HT-29 (cell line): ENCODE results near the gene MAN1C1. TPM values are rescaled to one million over a fixed set of nuclear protein-coding genes. Genes with fewer than 3 reads are reported as not detected.

ENCODE experiments used
- DNase-seq: peaks from one replicate; pipeline ENCODE4 v3.0.0-alpha.2; 2015; ENCODE audit warnings: low spot score
- total RNA-seq: library from RNA; depleted of rRNA; stranded (reverse); fragments of >200 nt; shearing (Covaris generic); gene quantifications from 2 replicates; pipeline ENCODE4 v1.2.3, GENCODE V29; 2014

Gene MAN1C1
- total RNA-seq, 1 experiment from 2014 or later = 0.28 TPM

DNA sequence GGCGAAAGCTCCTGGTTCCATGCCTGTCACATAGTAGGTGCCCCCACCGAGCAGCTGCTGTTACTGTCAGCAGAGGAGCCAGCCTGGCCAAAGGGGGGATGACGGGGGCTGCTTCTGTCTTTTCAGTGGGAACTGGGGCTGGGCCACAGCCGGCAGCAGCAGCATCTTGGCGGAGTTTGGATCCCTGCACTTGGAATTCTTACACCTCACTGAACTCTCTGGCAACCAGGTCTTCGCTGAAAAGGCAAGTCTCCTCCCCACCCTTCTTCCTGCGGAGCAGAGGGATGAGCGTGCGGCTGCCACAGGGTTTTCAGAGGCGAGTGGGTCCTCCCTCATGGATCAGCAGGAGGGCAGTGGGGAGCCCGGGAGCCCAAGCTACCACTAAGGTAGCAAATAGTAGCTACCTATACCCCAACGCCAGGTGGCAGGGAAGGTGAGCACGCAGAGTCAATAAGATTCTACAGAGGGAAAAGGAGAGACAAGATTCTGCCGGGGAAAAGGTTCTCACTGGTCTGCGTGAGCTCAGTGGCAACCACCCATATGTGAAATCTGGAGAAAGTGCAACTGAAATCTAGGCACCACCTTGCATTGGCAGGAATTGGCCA, 142.0 kb downstream of the MAN1C1 start:
- no peak for DNase-seq

DNA sequence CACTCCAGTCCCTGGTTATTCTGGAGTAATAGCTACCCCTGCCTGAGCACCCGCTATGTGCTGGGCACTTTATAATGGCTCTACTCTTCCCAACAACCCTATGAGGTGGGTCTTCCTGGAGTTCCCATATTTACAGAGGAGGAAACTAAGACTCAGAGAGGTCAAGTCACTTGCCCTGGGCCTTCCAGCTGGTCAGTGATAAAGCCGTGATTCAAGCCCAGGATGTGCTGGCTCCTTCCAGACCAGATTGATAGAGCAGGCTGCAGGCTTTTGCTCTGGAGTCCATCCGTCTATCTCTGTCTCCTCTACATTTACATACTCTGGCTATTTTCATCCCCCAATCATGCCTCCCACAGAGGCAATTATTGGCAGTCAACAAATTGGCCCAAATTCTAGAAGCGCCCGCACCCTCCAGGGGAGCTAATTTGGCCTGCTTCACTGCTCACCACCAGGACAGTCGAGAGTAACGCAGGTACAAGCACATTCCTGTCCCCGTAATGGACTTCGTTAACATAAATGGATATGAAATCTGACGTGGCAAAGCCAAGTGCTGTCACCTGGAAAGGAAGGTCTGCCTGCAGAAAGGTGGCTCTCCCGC, 143.6 kb downstream of the MAN1C1 start:
- no peak for DNase-seq

DNA sequence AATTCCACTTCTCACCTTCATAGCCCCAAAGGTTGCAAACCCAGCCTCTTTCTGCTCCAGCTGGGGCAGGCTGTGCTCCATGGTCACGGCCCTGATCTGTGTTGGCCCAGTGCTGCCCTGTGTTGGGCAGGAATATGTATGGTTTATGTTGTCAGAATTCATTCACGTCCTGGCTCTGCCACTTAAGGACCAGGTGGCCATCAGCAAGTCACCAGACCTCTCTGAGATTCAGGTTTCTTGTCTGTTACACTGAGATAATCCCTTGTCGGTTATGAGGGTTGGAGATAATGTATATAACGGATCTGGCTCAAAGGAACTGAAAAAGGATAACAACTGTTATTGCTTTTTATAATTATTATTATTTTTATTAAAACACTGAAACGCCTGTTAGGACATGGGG, 144.3 kb downstream of the MAN1C1 start:
- DNase-seq = no peak

DNA sequence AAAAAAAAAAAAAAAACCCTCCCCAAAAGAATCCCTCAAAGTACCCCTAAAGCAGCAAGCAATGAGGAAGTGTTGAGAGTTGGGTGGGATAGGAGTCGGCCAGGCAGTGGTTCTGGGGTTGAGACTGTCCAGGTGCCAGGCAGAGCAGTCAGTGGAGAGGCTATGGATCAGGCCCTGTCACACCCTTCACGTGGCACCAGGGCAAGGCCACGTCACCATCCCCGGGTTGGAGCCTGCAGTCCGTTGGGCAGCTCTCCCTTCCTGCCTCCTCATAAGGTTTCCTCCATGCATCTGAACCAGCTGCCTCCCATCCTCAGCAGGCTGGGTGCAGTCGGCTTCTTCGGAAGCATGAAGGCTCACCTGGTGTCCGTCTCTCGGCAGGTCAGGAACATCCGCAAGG, 146.9 kb downstream of the MAN1C1 start:
- DNase-seq = no peak

DNA sequence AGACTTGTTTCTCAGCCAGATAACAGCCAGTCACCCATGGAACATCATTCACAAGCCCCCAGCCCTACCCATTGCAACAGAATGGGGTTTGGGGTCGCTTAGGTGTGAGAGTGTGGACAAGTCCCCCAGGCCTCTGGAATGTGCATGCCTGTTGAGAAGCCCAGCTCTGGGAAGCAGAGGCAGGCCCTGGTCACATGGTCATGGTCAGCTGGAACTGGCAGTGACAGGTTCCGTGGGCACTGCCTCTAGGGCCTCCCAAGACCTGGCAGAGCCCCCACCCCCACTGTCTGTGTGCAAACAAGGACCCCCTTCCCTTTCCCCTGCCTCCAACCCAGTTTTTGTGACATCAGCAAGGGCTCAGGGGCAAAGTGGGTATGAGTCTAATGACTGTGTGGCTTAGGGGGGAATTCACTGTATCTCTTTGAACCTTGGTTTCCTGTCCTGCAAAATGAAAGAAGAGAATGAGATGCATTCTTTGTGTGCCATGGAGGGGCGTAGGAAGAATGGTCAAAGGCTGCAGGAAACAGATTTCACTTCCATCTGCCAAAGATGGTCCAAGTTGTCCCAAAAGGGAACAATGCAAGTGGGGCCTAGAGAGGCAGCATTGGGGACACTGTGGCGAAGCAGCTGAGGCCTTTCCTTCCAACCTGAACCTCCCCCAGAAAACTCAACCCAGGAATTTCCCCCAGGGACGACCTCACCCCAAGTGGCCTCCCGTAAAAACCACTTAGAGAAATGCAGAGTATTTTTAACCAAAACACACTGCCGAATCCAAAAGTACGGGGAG, 148.7 kb downstream of the MAN1C1 start:
- DNase-seq = no peak

DNA sequence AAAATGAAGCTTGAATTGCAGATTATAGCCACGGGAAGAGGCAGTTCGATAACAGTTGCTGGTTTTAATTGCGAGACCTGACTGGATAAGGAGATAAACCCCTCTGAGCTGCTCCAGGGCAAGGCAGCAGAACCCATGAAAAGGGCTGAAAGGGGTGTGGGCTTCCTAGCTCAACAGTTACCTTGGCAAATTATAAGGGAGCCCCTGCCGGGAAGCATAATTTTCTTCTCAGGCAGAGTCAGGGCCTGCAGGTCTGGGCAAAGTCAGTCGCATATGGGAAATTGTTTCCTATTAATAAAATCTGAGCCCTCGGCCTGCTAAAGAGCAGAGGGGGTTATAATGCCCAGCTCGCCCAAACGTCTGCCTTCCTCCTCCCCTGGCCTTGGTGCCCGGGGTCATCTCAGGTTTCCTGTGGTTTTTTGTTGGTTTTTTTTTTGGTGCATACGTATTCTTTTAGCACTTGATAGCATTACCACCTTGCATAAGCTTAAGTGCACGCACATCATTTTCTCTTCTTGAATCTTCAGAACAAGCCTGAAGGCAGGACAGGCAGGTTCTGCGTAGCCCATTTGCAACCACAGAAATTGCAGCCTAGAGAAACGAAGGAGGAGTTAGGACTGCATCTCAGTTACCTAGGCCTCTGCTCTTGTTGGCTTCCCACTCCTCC, 149.5 kb downstream of the MAN1C1 start:
- DNase-seq = no peak

DNA sequence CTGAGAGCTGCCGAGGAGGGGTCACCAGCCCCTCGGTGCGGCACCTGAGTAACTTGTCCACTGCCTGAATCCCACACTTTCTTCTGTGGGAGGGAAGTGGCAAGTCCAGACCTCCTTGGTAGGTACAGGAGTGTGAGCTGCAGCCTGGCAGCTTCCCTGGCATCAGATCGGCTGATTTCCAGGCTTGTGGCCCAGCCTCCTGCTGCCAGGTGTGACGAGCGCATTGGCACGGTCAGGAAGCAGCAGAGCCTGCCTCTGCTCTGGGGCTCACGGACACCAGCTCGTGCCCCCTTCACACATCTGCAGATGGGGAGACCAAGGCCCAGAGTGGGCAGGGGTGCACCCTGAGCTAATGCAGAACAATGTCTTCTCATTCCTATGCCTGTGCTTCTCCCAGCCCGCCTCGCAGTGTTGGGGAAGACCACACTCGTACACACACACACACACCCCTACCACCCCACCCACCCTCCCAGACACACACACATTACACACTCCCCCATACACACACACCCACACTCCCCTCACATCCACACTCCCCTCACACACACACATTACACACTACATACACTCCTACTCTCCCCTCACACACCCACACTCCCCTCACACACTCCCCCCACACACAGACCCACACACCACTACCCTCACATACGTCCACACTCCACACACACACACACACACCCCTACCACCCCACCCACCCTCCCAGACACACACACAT, 150.3 kb downstream of the MAN1C1 start:
- DNase-seq = no peak

DNA sequence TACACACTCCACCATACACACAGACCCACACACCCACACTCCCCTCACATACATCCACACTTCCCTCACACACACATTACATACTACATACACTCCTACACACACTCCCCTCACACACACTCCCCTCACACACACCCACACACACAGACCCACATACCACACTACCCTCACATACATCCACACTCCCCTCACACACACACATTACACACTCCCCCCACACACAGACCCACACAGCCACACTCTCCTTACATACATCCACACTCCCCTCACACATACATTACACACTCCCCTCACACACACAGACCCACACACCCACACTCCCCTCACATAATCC, 150.8 kb downstream of the MAN1C1 start:
- DNase-seq = no peak

DNA sequence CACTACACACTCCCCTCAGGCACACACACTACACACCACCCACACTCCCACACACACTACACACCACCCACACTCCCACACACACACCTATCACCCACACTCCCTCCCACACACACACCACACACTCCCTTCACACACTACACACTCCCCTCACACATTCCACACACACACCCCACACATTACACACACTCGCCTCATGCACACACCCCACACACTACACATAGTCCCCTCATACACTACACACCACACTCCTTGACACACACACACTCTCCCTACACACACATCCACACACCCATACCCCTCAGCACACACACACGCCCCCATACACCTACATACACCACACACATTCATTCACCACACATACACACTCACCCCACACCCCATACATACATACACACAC, 152.4 kb downstream of the MAN1C1 start:
- DNase-seq = no peak

DNA sequence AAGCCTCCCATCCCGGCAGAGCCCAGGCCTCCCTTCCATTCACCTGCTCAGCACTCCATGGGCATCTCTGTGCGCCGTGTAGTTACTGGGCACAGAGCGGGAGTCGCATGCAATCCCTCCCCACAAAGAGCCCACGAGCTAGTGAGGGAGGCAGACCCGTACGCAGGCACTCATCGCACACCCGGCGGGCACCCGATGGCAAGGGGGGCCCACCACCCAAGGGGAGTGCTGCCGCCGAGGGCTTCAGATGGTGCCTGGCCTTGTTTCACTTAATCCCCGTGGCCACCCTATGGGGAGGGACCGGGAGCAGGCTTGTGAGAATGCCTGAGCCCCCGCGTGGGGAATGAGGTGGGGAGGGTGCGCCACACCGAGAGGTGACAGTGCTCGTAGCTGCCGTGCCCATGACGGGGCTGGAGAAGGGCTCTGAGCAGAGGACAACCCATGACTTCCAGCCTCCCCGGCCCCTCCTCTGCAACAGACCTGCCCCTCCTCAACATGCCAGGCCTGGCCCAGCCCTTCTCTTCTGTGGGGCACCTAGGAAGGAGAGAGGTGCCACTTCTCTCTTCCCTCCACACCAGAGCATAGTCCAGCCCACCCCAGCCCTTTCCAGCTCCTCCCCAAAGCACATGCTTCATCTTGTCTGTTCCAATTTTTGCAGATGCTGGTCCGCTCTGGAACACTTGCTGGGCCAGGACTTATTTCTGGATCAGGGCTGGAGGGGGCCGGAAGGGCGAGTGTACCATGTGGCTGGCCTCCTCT, 153.2 kb downstream of the MAN1C1 start:
- no peak for DNase-seq

DNA sequence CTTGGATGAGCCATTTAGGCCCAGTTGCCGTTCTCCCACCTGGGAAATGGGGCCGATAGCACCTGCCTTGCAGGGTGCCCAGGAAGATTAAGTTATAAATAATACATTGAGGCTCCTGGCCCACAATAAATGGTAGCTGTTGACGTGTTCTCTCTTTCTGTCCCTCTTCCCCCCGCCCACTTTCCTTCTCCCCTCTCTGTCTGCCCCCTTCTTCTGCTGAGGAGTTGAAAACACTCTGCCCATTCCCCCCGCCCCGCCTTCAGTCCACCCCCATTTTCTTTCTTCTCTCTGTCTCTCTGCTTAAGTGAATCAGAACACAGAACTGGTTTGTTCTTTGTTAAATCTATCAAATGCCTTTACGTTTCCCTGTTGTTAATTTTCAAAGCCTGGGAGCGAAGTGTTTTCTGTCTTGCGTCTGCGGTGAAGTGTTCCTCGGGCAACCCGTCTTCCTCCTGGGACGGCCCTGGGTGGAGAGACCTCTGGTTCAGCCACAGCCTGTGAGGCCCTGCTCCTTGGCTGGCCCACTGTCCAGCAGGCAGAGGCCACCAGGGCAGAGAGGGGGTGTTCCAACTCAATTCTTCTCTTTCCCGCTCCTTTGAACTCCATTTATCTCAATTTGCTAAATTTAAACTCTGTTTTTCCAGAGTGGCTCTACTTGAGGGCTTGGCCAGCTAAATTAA, 154.1 kb downstream of the MAN1C1 start:
- DNase-seq = no peak

DNA sequence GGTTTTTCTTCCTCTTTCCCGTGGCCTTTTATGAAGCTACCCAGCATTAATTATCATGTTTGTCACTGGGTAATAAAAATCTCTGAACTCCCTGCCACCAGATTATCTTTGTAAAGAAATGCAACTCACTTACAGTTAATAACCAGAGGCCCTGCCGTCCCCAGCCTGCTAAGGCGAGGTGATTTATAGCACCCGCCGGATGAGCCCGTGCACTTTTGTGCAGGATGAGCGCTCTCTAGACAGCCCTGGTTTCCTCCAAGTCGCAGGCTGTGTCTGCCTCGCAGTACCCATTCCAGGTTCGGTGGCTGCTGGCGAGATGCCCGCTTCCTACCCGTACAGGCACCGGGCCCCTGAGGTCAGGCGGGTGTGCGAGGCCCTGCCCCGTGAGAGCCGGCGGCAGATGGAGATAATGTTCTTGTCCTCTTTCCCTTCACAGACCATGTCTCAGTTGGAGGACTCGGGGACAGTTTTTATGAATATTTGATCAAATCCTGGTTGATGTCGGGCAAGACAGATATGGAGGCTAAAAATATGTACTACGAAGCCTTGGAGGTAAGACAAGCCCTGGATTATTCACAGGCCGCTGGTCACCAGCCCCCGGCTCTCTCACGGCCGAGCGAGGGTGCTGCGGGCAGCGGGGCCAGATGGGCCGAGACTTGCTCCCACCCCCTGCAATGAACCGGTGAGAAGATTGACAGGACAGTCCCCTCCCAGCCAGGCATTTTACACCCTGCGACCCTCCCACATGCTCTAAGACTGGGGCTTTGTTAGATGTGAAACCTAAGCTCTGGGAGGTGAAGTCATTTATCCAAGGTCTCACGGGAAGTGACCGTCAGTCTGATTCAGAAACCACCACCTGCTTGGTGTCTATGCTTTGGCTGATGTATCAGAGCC, 154.9 kb downstream of the MAN1C1 start:
- DNase-seq = no peak

DNA sequence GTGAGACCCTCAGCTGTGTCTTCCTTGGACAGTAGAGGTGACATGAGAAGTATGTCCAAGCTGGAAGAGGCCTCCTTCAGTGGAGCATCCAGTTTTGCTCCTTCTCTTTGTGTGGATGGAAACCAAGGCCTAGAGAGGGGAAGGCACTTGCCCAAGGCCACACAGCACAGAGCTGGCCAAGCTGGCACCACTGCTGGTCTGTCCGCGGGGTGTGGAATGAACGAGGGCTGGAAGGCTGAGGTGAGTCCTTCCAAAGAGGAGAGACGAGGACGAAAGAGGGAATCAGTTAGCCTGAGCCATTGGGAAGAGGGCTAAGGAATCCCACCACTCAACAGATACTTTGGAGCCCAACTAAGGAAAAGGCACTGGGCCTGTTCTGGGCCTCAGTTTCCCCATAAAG, 155.6 kb downstream of the MAN1C1 start:
- no peak for DNase-seq

DNA sequence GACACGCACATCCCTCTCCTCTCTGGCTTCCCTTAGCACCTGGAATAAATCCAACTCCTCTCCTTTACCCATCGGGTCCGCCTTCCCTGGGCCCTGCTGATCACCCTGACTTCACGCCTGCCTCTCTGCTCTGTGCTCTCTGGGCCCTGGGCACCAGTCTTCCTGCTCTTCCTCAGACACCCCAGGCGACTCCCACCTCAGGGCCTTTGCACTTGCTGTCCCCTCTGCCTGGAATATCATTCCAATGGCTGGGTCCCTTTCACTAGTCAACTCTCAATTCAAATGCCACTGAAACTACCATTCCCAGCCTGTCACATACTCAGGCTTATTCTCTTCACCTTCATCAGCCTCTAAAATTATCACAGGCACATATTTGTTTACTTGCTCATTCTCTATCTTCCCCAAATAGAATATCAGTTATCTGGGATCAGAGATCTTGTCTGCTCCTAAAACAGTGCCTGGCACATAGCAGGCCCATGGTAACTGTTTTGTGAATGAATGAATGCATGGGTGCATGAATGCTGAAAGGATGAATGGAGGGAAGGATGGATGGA, 156.2 kb downstream of the MAN1C1 start:
- DNase-seq = no peak

DNA sequence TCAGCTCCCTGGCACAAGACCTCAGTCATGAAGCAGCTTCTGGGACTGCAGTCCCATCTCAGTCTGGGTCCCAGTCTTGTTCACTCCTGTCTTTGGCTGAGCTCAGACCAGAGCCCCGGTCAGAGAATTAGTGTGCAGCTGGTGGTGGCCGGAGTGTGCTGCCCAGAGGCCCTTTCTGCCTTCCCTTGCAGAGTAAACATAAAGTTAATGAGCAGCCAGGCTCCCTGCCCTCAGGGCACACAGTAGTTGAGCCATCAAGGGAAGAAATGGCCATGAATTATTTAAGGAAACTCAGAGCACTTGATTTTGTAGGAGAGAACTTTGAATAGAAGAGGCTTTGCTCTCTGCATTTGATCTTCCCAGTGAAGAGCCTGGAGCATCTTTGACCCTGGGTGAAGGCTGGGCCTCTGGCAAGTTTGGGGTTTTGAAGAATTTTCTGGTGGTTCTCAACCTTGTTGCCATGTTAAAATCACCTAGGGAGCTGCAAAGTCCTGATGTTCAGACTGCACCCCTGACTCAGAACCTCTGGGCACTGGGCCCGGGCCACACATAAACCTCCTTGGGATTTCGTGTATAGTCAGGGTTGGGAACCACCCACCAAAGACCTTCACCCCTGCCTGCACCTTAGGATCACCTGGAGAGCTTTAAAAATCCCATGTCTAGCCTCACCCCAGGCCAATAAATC, 157.0 kb downstream of the MAN1C1 start:
- DNase-seq = peak; percentile 51

DNA sequence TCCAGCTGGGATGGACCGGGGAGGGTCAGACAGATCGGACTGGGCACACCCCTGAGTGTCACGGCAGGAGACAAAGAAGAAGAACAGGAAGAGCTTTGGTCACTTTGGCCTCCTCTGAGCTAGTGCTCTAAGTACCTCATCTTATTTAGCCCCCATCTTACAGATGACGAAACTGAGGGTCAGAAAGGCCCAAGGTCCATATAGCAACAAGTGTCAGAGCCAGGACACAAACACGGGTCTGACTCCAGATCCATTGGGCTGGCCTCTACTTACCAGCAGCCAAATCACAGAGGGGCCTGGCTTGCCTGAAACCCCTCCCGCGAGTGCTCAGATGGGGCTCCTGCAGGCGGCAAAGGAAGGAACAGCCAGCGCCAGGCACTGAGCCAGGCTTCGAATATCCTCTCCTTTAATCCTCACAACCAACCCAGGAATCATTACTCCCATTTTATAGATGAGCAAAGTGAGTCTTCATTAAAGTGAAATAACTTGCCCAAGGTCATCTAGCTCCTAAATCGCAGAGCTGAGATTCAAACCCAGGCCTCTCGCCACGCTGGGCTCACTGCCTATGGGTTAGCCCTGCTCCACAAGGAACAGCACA, 157.7 kb downstream of the MAN1C1 start:
- no peak for DNase-seq

DNA sequence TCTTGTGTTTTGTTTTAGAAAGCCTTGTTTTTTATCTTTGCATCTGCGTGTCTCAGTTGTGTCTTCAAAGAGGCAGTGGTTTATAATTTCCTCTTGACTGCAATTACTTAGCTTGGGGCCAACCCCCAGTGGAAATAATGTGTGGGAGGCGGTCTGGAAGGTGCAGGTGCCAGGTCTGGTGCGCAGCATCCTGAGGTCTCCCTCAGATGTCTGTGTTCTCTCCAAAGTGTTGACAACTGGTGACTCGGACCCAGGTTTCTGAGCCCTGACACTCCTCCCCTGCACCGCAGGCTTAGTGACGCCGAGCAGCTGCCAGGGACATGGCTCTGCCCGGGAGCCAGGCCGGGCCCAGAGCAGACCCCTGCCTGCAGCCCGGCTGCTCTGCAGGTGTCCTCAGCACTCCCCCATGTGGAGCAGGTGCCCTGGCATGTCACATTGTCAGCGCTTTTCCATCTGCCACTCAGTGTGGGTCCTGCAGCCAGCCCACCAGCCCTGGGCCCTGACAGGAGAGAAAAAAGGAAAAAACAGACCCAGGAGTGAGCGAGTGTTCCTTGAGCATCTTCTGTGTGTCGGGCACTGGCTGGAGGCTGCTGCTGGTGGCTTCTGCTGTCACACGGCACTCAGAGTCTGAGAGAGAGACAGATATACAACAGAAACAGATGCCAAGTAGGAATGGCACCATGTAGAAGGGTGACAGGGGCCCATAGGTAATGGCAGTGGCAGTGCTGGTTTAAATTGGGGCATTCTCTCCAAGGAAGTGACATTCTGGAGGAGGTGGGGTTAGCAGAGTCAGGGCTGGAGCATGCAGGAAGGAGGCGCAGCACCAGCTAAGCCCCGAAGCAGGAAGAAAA, 158.6 kb downstream of the MAN1C1 start:
- DNase-seq = no peak
